HG03575 (cell line): ENCODE measurements around the gene OR52B6.

ENCODE experiments used
- ATAC-seq: cut with Tn5 transposase; IDR thresholded peaks from one replicate; pipeline ENCODE4 v1.9.1; 2021; ENCODE audit not compliant: unreplicated experiment, insufficient number of reproducible peaks, low FRiP score; ENCODE audit errors: extremely low read depth

OR52B6 gene

GRCh38 chr11:5631417-5631816 lies 50.7 kb downstream of the OR52B6 start:
- no peak for ATAC-seq
